SK-N-SH (cell line): Measurements from ENCODE around the gene CTSL. TPM values are rescaled to one million over a fixed set of nuclear protein-coding genes. Genes with fewer than 3 reads are reported as not detected.

ENCODE experiments used
- CTCF ChIA-PET: fragments of 300-600, 350-600 bp; formaldehyde crosslinking; extraction: SDS; loops from one replicate; lab custom pipeline; 2021; lab: Yijun Ruan, JAX
- POLR2A ChIA-PET: fragments of 350-600 bp; sonication (Branson Sonifier 250); formaldehyde crosslinking; extraction: SDS; loops from one replicate; lab custom pipeline; 2020; ENCODE audit warnings: antibody characterized with exemption, inconsistent platforms; lab: Yijun Ruan, JAX
- DNase-seq: peaks from one replicate; pipeline ENCODE4 v3.0.0; 2012
- H2AFZ ChIP-seq: fragments of 200-600 bp; sonication (generic); 2 replicates; pipeline ENCODE4 v1.8.1; 2016; ENCODE audit warnings: antibody characterized with exemption, mild to moderate bottlenecking, low read depth
- H3F3A ChIP-seq: fragments of 200-600 bp; sonication (generic); replicated peaks from 2 replicates; pipeline ENCODE3; 2016; ENCODE audit warnings: antibody characterized with exemption, mild to moderate bottlenecking; ENCODE audit not compliant: insufficient read depth
- H3K27ac ChIP-seq, 2 experiments: fragments of 200-500 bp in 1 of 2; fragments of 200-600 bp in 1 of 2; sonication (Bioruptor generic) in 1 of 2; sonication (generic), shearing (Covaris generic) in 1 of 2; 2 replicates each; pipeline versions ENCODE4 v1.5.1 to v1.6.1; 2014 to 2016; ENCODE audit warnings: low read depth in 2 of 2, inconsistent platforms in 1 of 2, low read length in 1 of 2, mild to moderate bottlenecking in 1 of 2, mixed read lengths in 1 of 2
- H3K27me3 ChIP-seq: fragments of 200-600 bp; sonication (generic), shearing (Covaris generic); 2 replicates; pipeline ENCODE4 v1.6.1; 2016; ENCODE audit warnings: mixed run types; ENCODE audit not compliant: insufficient read depth
- H3K36me3 ChIP-seq, 2 experiments: fragments of 200-500 bp in 1 of 2; fragments of 200-600 bp in 1 of 2; sonication (Bioruptor generic) in 1 of 2; sonication (generic) in 1 of 2; replicated peaks in 1 of 2; 2 replicates each; pipeline versions ENCODE3 to v1.5.1; 2014 to 2016; ENCODE audit warnings: low read length in 1 of 2, mild to moderate bottlenecking in 1 of 2; ENCODE audit not compliant: insufficient read depth in 2 of 2, control insufficient read depth in 1 of 2
- H3K4me1 ChIP-seq, 2 experiments: fragments of 200-500 bp in 1 of 2; fragments of 200-600 bp in 1 of 2; sonication (Bioruptor generic) in 1 of 2; sonication (generic), shearing (Covaris generic) in 1 of 2; 2 replicates each; pipeline versions ENCODE4 v1.5.1 to v1.6.1; 2014 to 2016; ENCODE audit warnings: low read depth in 1 of 2, low read length in 1 of 2, mixed run types in 1 of 2; ENCODE audit not compliant: insufficient read depth in 2 of 2, control insufficient read depth in 1 of 2
- H3K4me2 ChIP-seq: fragments of 200-600 bp; sonication (generic), shearing (Covaris generic); 2 replicates; pipeline ENCODE4 v1.6.1; 2017; ENCODE audit warnings: mixed run types
- H3K4me3 ChIP-seq, 2 experiments: fragments of 200-500 bp in 1 of 2; fragments of 200-600 bp in 1 of 2; sonication (Bioruptor generic) in 1 of 2; sonication (generic), shearing (Covaris generic) in 1 of 2; 2 replicates each; pipeline versions ENCODE4 v1.5.1 to v1.8.1; 2014 to 2016; ENCODE audit warnings: low read depth in 2 of 2, inconsistent platforms in 1 of 2, low read length in 1 of 2, mild to moderate bottlenecking in 1 of 2, mixed read lengths in 1 of 2, moderate library complexity in 1 of 2
- H3K79me2 ChIP-seq: fragments of 200-600 bp; sonication (generic); 2 replicates; pipeline ENCODE4 v1.8.1; 2017; ENCODE audit warnings: mild to moderate bottlenecking; ENCODE audit not compliant: insufficient read depth
- H3K9ac ChIP-seq: fragments of 200-600 bp; sonication (generic); 2 replicates; pipeline ENCODE4 v1.6.1; 2017; ENCODE audit warnings: mixed run types
- H3K9me2 ChIP-seq: fragments of 200-600 bp; sonication (generic); 2 replicates; pipeline ENCODE4 v1.6.1; 2017; ENCODE audit warnings: mixed run types
- H3K9me3 ChIP-seq: fragments of 200-600 bp; sonication (generic); 2 replicates; pipeline ENCODE4 v1.6.1; 2017; ENCODE audit warnings: mixed run types, mild to moderate bottlenecking, moderate library complexity
- H4K20me1 ChIP-seq: fragments of 200-600 bp; sonication (generic); 2 replicates; pipeline ENCODE4 v1.6.1; 2017; ENCODE audit warnings: mild to moderate bottlenecking, mixed run types; ENCODE audit not compliant: insufficient read depth
- CHD2 ChIP-seq: fragments of 150-350 bp; IDR thresholded peaks from 2 replicates; pipeline ENCODE4 v1.6.1; 2018; ENCODE audit warnings: low read length; ENCODE audit not compliant: partially characterized antibody
- CTCF ChIP-seq: fragments of 200-600 bp; sonication (generic); IDR thresholded peaks from 2 replicates; pipeline ENCODE4 v1.6.1; 2017; ENCODE audit warnings: antibody characterized with exemption, mild to moderate bottlenecking, moderate library complexity
- EP300 ChIP-seq, 2 experiments: IDR thresholded peaks; 2 replicates each; pipeline versions ENCODE4 v1.4.0 to v1.6.1; 2012; ENCODE audit warnings: borderline replicate concordance in 1 of 2, low read depth in 1 of 2, low read length in 1 of 2
- EZH2phosphoT487 ChIP-seq: fragments of 200-600 bp; sonication (generic); IDR thresholded peaks from 2 replicates; pipeline ENCODE4 v1.6.1; 2017; ENCODE audit warnings: low read depth, mixed run types, mild to moderate bottlenecking, antibody characterized with exemption, moderate library complexity, borderline replicate concordance
- FOSL2 ChIP-seq: IDR thresholded peaks from 2 replicates; pipeline ENCODE4 v1.4.0; 2012; ENCODE audit warnings: low read depth, mild to moderate bottlenecking, moderate library complexity, borderline replicate concordance
- FOXJ3 ChIP-seq: sonication (generic); formaldehyde crosslinking; IDR thresholded peaks from 2 replicates; pipeline ENCODE4 v1.5.1; 2020; ENCODE audit warnings: mild to moderate bottlenecking, missing genetic modification reagents
- IRF3 ChIP-seq: fragments of 150-350 bp; IDR thresholded peaks from 2 replicates; pipeline ENCODE4 v1.6.1; 2016; ENCODE audit warnings: mild to moderate bottlenecking, low read depth, low read length
- MEF2A ChIP-seq: IDR thresholded peaks from 2 replicates; pipeline ENCODE4 v1.4.0; 2012; ENCODE audit warnings: low read depth, borderline replicate concordance
- NFIC ChIP-seq: IDR thresholded peaks from 2 replicates; pipeline ENCODE4 v1.4.0; 2012; ENCODE audit warnings: borderline replicate concordance
- PBX3 ChIP-seq: IDR thresholded peaks from 2 replicates; pipeline ENCODE4; 2012
- POLR2AphosphoS5 ChIP-seq: IDR thresholded peaks from 2 replicates; pipeline ENCODE4 v1.6.1; 2012; ENCODE audit warnings: low read depth, low read length
- RCOR1 ChIP-seq: fragments of 150-350 bp; IDR thresholded peaks from 2 replicates; pipeline ENCODE4 v1.6.1; 2017; ENCODE audit warnings: antibody characterized with exemption, low read length
- RXRA ChIP-seq: IDR thresholded peaks from 2 replicates; pipeline ENCODE4 v1.4.0; 2012; ENCODE audit warnings: low read depth, mild to moderate bottlenecking, borderline replicate concordance
- TAF1 ChIP-seq: IDR thresholded peaks from 2 replicates; pipeline ENCODE4 v1.6.1; 2012; ENCODE audit warnings: low read depth, mild to moderate bottlenecking, low read length, moderate library complexity, borderline replicate concordance
- USF1 ChIP-seq: IDR thresholded peaks from 2 replicates; pipeline ENCODE4 v1.4.0; 2012; ENCODE audit warnings: low read depth, borderline replicate concordance
- WGBS: methylation state at CpG from one replicate; pipeline ENCODE4 v1.1.6; 2017; ENCODE audit warnings: low lambda C conversion rate; 5-methylcytosine and 5-hydroxymethylcytosine counted together
- polyA plus RNA-seq, 3 experiments: library from polyadenylated mRNA; depleted of rRNA; stranded (reverse); fragments of >200 nt; gene quantifications; 2 replicates each; pipeline ENCODE4 v1.2.3, GENCODE V29; 2012
- TF ChIP-seq, protein P1 (sequence below): IDR thresholded peaks from 2 replicates; pipeline ENCODE4 v1.4.0; 2012; ENCODE audit warnings: low read depth, borderline replicate concordance
- TF ChIP-seq, protein P2 (sequence below): IDR thresholded peaks from 2 replicates; pipeline ENCODE4 v1.6.1; 2012; ENCODE audit warnings: mild to moderate bottlenecking, low read depth, low read length, moderate library complexity

The CTSL gene
- polyA plus RNA-seq, 1 of the 3 experiments (the other 2 are of a cell fraction), result 98.3 TPM

GRCh38 chr9:87760529-87760928 lies 34.6 kb downstream of the CTSL start:
- Histone ChIP-seq H3K9me2 (no peaks in the 10 kb centered on the region), H4K20me1 (no peaks in the 10 kb centered on the region), H3K79me2 (no peaks in the 10 kb centered on the region), H3K9ac (no peak overlapping the region), H3K9me3 (no peaks in the 10 kb centered on the region), H3K4me2 (no peak overlapping the region), H3K36me3 (no peaks in the 10 kb centered on the region), H3K4me3 (no peak overlapping the region), H2AFZ (no peak overlapping the region), H3K4me1 (no peaks in the 10 kb centered on the region), H3K27me3 (no peaks in the 10 kb centered on the region), H3F3A (no peaks in the 10 kb centered on the region), H3K27ac (no peak overlapping the region)
- DNase-seq, result no peak
- ChIA-PET POLR2A (no interaction called here), CTCF (no interaction called here)
- 45% methylated on average over 2 of the region's 2 CpGs for WGBS
- TF ChIP-seq IRF3 (no peak), EP300 (IDR thresholded peaks at IDR 0.05; ENCODE audit: borderline replicate concordance in 1 of 2, low read depth in 1 of 2, low read length in 1 of 2) (no peak)

DNA sequence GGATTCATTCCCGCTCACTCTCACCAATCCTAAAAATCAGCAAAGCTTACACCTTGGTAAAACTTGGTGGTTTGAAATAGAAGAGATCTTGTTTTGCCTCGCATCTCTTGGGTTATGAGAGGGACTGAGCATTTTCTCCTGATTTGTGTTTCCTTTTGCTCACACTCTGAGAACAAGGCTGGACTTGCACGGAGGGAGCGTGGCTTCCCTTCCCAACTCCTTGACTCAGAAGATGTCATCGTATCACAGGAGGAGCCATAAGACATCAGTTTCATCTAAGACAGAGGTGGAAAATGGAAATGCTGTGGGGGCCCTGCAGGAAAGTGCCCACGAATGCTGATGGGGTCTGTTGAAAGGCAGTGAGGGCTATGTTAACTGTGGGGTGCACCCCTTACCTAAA lies 37.4 kb downstream of the CTSL start:
- H3F3A ChIP-seq, result no peaks in the 10 kb centered on the region
- H3K4me1 ChIP-seq, result no peaks in the 10 kb centered on the region
- POLR2A ChIA-PET, result no interaction called here
- no peaks in the 10 kb centered on the region for H3K36me3 ChIP-seq
- no peaks in the 10 kb centered on the region for H3K9me2 ChIP-seq
- H3K9ac ChIP-seq, result no peak overlapping the region
- no peaks in the 10 kb centered on the region for H3K27me3 ChIP-seq
- H4K20me1 ChIP-seq, result no peaks in the 10 kb centered on the region
- H2AFZ ChIP-seq, result no peak overlapping the region
- 46% methylated on average over 6 of the region's 6 CpGs for whole genome bisulfite sequencing
- CTCF ChIA-PET, result no interaction called here
- H3K4me2 ChIP-seq, result no peak overlapping the region
- H3K9me3 ChIP-seq, result no peaks in the 10 kb centered on the region
- H3K79me2 ChIP-seq, result no peaks in the 10 kb centered on the region
- DNase-seq, result no peak
- no peak overlapping the region for H3K4me3 ChIP-seq
- no peak overlapping the region for H3K27ac ChIP-seq
- TF ChIP-seq POLR2AphosphoS5 (no peak), TAF1 (no peak), FOXJ3 (CRISPR knock-in tag) (no peak), NFIC (no peak), PBX3 (no peak), RXRA (no peak), MEF2A (no peak), CHD2 (no peak), USF1 (no peak), RCOR1 (no peak), FOSL2 (no peak), CTCF (no peak), EZH2phosphoT487 (no peak)
- TF ChIP-seq, protein P1, sequence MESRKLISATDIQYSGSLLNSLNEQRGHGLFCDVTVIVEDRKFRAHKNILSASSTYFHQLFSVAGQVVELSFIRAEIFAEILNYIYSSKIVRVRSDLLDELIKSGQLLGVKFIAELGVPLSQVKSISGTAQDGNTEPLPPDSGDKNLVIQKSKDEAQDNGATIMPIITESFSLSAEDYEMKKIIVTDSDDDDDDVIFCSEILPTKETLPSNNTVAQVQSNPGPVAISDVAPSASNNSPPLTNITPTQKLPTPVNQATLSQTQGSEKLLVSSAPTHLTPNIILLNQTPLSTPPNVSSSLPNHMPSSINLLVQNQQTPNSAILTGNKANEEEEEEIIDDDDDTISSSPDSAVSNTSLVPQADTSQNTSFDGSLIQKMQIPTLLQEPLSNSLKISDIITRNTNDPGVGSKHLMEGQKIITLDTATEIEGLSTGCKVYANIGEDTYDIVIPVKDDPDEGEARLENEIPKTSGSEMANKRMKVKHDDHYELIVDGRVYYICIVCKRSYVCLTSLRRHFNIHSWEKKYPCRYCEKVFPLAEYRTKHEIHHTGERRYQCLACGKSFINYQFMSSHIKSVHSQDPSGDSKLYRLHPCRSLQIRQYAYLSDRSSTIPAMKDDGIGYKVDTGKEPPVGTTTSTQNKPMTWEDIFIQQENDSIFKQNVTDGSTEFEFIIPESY, result no peak
- TF ChIP-seq, protein P2, sequence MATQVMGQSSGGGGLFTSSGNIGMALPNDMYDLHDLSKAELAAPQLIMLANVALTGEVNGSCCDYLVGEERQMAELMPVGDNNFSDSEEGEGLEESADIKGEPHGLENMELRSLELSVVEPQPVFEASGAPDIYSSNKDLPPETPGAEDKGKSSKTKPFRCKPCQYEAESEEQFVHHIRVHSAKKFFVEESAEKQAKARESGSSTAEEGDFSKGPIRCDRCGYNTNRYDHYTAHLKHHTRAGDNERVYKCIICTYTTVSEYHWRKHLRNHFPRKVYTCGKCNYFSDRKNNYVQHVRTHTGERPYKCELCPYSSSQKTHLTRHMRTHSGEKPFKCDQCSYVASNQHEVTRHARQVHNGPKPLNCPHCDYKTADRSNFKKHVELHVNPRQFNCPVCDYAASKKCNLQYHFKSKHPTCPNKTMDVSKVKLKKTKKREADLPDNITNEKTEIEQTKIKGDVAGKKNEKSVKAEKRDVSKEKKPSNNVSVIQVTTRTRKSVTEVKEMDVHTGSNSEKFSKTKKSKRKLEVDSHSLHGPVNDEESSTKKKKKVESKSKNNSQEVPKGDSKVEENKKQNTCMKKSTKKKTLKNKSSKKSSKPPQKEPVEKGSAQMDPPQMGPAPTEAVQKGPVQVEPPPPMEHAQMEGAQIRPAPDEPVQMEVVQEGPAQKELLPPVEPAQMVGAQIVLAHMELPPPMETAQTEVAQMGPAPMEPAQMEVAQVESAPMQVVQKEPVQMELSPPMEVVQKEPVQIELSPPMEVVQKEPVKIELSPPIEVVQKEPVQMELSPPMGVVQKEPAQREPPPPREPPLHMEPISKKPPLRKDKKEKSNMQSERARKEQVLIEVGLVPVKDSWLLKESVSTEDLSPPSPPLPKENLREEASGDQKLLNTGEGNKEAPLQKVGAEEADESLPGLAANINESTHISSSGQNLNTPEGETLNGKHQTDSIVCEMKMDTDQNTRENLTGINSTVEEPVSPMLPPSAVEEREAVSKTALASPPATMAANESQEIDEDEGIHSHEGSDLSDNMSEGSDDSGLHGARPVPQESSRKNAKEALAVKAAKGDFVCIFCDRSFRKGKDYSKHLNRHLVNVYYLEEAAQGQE, result no peak
